Right cardiac atrium (tissue), 5 donors: Measurements from ENCODE around the gene RTCB. TPM values are rescaled to one million over a fixed set of nuclear protein-coding genes. Genes with fewer than 3 reads are reported as not detected.

ENCODE experiments used
- ATAC-seq, 2 donors: fragments of 200-7000 bp; cut with Tn5 transposase; one replicate each; pipeline versions ENCODE4 v1.8.0 to v1.9.1; 2020; ENCODE audit warnings: moderate library complexity in 2 of 2, mild to moderate bottlenecking in 1 of 2
- DNase-seq, 3 donors: peaks; one replicate each; pipeline ENCODE4 v3.0.0-alpha.2; 2020
- H3K27ac ChIP-seq: one replicate; pipeline ENCODE4 v1.5.1; 2013; ENCODE audit warnings: mild to moderate bottlenecking, low read length, control low read depth, moderate library complexity
- H3K27me3 ChIP-seq: one replicate; pipeline ENCODE4 v1.6.1; 2013; ENCODE audit not compliant: control insufficient read depth, insufficient read depth
- H3K4me1 ChIP-seq: one replicate; pipeline ENCODE4 v1.6.1; 2013; ENCODE audit warnings: low read length; ENCODE audit not compliant: control insufficient read depth, insufficient read depth
- H3K4me3 ChIP-seq: one replicate; pipeline ENCODE4 v1.5.1; 2013; ENCODE audit warnings: low read length, control low read depth
- H3K9me3 ChIP-seq: one replicate; pipeline ENCODE4 v1.6.1; 2013; ENCODE audit warnings: low read length; ENCODE audit not compliant: control insufficient read depth
- WGBS: extraction: QIAGEN DNeasy Blood & Tissue Kit; methylation state at CpG from one replicate; pipeline ENCODE4 v1.1.7; 2013; 5-methylcytosine and 5-hydroxymethylcytosine counted together
- intact Hi-C, 4 donors: fragments of 100-400 bp; cut with DNase I; formaldehyde crosslinking; loops; one replicate each; pipeline versions ENCODE4 v1.11.0 to v1.14.0; 2022 to 2023
- polyA plus RNA-seq: library from polyadenylated mRNA; stranded (reverse); fragments of 200-250 nt; gene quantifications from one replicate; pipeline ENCODE4 v1.2.3, GENCODE V29; 2013
- total RNA-seq, 4 donors: library from RNA; stranded (reverse); fragmentation: NEBNext Ultra II Directional; extraction: Animal tissue kit (Norgen Biotek cat#: 25700); gene quantifications; one replicate each; pipeline ENCODE4 v1.2.1, GENCODE V29; 2021
- donor health status: healthy with polysubstance abuse.
- donor health status: DM: no; HTN: yes; CAD: no.
- donor health status: DM: no; HTN: no; CAD: no.
- donor health status: DM: no; HTN: yes; CAD: no; lungs with severe emphysema.
- donor health status: DM: yes; HTN: yes; CAD: no.

RTCB gene
- total and polyA plus RNA-seq, 5 donors = 35.2 to 50.2 (median 48.1) TPM

DNA sequence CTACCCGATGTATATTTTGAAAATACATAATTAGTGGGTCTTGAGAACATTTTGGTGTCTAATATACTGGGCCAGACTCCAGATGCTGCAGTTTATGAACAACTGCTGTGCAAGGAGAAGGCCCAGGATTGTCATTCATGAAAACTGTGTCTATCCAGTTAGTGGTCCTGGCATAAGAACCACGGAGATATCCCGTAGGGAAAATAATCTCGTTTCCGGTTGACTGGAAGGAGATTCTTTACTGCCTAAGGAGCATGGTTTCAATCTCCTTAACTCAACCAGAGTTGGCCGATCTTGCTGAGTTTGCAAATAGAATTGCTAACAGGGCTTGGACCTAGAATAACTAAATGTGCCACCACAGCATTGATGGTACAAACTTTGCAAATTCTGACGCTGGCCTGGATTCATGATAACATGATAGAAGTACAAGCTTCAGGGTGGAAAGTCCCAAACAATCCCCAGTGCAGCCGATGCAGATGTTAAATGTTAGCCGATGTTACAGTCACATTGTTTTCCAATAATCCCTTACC lies 4.6 kb upstream of the RTCB start:
- H3K27me3 ChIP-seq = no peaks in the 10 kb centered on the region
- DNase-seq (no peak), ATAC-seq (no peak)
- no peaks in the 10 kb centered on the region for H3K9me3 ChIP-seq
- WGBS = 70% methylated on average over 9 of the region's 9 CpGs
- intact Hi-C loops = loop anchor here in 1 of 4 donors (10.0 kb wide), 1 partner anchor 58 kb away; the partner anchor contains the start of gene FBXO7
- H3K4me3 ChIP-seq = no peak overlapping the region
- no peaks in the 10 kb centered on the region for H3K4me1 ChIP-seq
- H3K27ac ChIP-seq = no peak overlapping the region

DNA sequence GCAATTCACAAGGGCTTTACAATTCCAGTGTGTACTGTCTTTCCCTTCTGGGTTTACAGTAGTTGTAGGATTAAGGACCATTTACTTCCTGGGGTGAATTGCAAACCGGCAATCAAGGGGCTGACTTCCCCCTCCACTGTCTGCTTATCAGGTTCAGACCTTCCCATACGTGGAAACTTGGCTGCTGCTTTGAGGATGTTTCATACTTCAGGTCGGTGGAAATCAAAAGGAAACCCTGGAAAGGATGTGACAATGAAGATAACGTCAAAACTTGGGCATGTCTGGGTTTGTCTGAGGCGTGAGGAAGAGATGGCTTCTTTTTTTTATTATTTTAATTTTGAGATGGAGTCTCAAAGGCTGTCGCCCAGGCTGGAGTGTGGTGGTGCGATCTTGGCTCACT lies 2.1 kb upstream of the RTCB start:
- Histone ChIP-seq H3K4me1 (peaks cover 6% of the 10 kb centered on the region), H3K27me3 (no peaks in the 10 kb centered on the region), H3K27ac (no peak overlapping the region), H3K9me3 (no peaks in the 10 kb centered on the region), H3K4me3 (no peak overlapping the region)
- no peak for ATAC-seq
- WGBS = 46% methylated on average over 7 of the region's 7 CpGs
- DNase-seq = no peak
- intact Hi-C loops = loop anchor here in 1 of 4 donors (10.0 kb wide), 1 partner anchor 61 kb away; the partner anchor contains the start of gene FBXO7

DNA sequence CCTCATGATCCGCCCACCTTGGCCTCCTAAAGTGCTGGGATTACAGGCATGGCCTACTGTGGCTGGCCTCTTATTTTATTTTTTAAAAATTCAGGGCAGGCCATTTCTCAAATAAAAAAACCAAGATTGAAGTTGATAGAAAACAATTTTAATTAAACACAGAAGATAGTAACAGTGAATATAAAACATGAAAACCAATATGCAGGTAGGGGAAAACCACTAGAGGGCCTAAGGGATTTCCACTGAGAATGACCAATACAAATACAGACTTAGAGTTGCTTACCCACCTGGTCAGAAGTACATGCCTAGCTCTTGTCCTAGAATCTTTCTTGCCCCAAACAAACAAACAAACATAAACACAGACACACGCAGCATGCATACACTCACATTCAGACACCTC lies 1.7 kb upstream of the RTCB start:
- 84% methylated on average over 2 of the region's 2 CpGs for WGBS
- Histone ChIP-seq H3K27ac (no peak overlapping the region), H3K27me3 (no peaks in the 10 kb centered on the region), H3K4me3 (no peak overlapping the region), H3K9me3 (no peaks in the 10 kb centered on the region), H3K4me1 (peaks cover 6% of the 10 kb centered on the region)
- DNase-seq (no peak), ATAC-seq (no peak)
- intact Hi-C loops = loop anchor here in 1 of 4 donors (10.0 kb wide), 1 partner anchor 61 kb away; the partner anchor contains the start of gene FBXO7

DNA sequence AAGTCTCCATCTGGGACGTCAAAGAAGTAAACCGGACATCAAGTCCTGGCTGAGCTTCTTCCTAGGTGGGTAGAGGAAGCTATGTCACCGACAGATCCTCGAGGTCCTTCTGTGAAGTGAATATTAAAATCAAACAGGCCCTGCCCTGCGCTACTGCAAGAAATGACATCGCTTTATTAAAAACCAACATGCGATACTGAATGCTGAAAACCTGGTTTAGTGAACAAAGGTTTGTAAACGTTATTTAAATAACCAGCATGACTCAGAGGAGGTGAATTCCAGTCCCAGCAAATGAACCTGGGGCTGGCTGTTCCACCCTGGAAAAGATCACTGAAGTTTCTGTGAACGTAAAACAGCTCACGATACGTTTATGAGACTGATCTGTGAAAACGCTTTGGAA lies 645 bp downstream of the RTCB start:
- no peaks in the 10 kb centered on the region for H3K27me3 ChIP-seq
- ATAC-seq (peak in 1 of 2 donors; percentile 5), DNase-seq (no peak)
- peak overlapping the region; percentile 100 for H3K4me3 ChIP-seq
- intact Hi-C loops = loop anchor here in 1 of 4 donors (10.0 kb wide), 1 partner anchor 63 kb away; the partner anchor contains the start of gene FBXO7
- 2% methylated on average over 12 of the region's 12 CpGs for WGBS
- no peak overlapping the region for H3K27ac ChIP-seq
- H3K4me1 ChIP-seq = peaks cover 6% of the 10 kb centered on the region
- no peaks in the 10 kb centered on the region for H3K9me3 ChIP-seq

DNA sequence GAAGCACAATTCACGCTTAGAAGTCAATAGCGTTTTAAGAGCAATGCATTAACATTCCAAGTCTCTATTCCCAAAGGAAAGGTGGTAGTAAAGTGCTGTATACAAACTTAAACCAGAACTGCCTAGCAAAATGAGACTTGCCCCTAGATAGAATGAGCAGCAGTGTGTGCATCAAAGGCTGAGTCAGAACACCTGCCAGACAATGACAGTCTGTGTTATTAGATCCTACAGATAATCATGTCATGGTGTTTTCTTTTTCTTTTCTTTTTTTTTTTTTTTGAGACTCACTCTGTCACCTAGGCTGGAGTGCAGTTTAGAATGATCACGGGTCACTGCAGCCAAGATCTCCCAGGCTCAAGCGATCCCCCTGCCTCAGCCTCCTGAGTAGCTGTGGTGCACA lies 1.6 kb downstream of the RTCB start:
- DNase-seq = no peak
- H3K27ac ChIP-seq = no peak overlapping the region
- H3K4me3 ChIP-seq = peak overlapping the region; percentile 100
- H3K27me3 ChIP-seq = no peaks in the 10 kb centered on the region
- H3K4me1 ChIP-seq = peaks cover 6% of the 10 kb centered on the region
- intact Hi-C loops = loop anchor here in 1 of 4 donors (10.0 kb wide), 1 partner anchor 64 kb away; the partner anchor contains the start of gene FBXO7
- WGBS = 80% methylated on average over 4 of the region's 4 CpGs
- H3K9me3 ChIP-seq = no peaks in the 10 kb centered on the region
- ATAC-seq = no peak

DNA sequence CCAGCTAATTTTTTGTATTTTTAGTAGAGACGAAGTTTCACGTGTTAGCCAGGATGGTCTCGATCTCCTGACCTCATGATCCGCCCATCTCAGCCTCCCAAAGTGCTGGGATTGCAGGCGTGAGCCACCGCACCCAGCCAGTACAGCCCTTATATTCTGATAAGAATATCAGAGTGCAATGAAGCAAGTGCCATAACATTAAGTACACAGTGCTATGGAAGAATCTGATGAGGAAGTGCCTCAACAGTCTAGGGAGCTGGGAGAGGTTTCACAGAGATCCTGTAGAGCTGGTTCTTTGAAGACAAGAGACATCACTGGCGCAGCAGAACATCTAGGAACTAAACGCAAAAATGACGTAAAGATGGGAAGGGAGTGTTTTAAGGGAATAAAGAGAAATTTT lies 2.1 kb downstream of the RTCB start:
- no peak overlapping the region for H3K4me3 ChIP-seq
- intact Hi-C loops = loop anchor here in 1 of 4 donors (10.0 kb wide), 1 partner anchor 65 kb away; the partner anchor contains the start of gene FBXO7
- no peaks in the 10 kb centered on the region for H3K9me3 ChIP-seq
- WGBS = 89% methylated on average over 9 of the region's 9 CpGs
- H3K4me1 ChIP-seq = peaks cover 6% of the 10 kb centered on the region
- H3K27me3 ChIP-seq = no peaks in the 10 kb centered on the region
- ATAC-seq (no peak), DNase-seq (no peak)
- no peak overlapping the region for H3K27ac ChIP-seq

DNA sequence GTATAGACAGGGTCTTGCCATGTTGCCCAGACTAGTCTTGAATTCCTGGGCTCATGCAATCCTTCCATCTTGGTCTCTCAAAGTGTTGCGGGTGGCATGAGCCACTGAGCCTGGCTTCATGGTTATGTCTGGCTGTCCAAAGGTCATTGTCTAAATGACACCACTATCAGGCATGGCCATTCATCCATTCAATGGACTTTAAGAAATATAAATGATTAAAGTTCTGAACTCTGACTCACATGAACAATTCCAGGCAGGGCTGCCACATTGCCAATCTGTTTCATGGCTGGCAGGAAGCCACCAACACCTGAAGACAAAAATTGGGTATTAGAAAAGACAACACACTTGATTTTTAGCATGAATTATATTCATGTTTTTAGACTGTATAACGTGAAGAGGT lies 4.1 kb downstream of the RTCB start:
- WGBS = 48% methylated on average over 2 of the region's 2 CpGs
- ATAC-seq (no peak), DNase-seq (no peak)
- intact Hi-C loops = no loop called here
- no peaks in the 10 kb centered on the region for H3K27me3 ChIP-seq
- no peaks in the 10 kb centered on the region for H3K9me3 ChIP-seq
- peaks cover 6% of the 10 kb centered on the region for H3K4me1 ChIP-seq
- no peak overlapping the region for H3K27ac ChIP-seq
- no peak overlapping the region for H3K4me3 ChIP-seq

DNA sequence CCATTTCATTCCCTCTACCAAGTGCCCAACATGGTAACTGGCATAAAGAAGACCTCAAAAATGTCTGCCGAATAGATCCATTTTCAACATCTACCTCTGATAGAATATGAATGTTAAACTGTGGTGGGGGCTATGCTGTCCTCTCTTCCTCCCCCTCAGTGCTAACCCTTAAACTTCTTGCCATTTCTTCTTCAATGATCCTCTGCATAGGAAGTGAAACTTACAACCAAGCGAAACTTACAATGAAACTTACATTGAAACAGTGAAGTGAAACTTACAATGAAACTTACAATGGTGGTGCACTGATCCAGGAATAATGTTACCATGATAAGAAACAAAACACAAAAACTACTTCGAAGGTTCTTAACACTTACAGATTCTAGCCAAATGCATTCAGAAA lies 4.7 kb downstream of the RTCB start:
- Histone ChIP-seq H3K4me1 (peaks cover 6% of the 10 kb centered on the region), H3K4me3 (no peak overlapping the region), H3K9me3 (no peaks in the 10 kb centered on the region), H3K27ac (no peak overlapping the region), H3K27me3 (no peaks in the 10 kb centered on the region)
- ATAC-seq = no peak
- no peak for DNase-seq
- intact Hi-C loops = no loop called here
- WGBS = 88% methylated on average over 3 of the region's 3 CpGs

DNA sequence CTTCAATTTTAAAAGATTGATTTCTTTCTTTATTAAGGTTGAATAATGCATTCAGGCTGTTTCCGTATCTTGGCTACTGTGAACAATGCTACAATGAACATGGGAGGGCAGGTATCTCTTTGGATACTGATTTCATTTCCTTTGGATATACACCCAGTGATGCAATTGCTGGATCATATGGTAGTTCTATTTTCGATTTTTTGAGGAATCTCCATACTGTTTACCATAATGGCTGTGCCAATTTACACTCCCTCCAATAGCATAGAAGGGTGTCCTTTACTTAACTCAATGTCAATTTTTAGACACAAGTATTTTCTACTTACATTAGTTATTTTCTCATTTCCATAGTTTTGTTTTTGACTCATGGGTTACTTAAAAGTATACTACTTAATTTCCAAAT lies 8.0 kb downstream of the RTCB start:
- no peaks in the 10 kb centered on the region for H3K27me3 ChIP-seq
- ATAC-seq = no peak
- intact Hi-C loops = no loop called here

DNA sequence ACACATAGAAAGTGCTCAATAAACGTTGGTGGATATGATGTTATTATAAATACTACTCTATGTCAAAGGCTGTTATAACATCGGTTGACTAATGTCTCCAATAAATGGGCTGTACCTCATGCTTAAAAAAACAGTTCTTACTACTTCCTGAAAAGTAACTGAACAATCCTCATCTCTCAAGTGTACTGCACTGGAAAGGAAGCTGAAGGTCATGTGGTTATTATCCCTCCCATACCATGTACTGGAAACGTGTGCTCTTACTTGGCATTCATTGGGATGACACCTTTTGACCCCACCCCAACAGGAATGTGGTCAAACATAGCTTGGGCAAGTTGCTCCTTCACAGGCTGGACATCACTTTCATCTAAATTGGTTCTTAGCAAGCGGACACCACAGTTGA lies 10.6 kb downstream of the RTCB start:
- Histone ChIP-seq H3K4me3 (no peak overlapping the region), H3K27me3 (no peaks in the 10 kb centered on the region), H3K9me3 (no peaks in the 10 kb centered on the region), H3K27ac (no peak overlapping the region), H3K4me1 (no peaks in the 10 kb centered on the region)
- ATAC-seq = no peak
- 70% methylated on average over 4 of the region's 4 CpGs for WGBS
- DNase-seq = no peak
- intact Hi-C loops = no loop called here

More for the DNA sequence above, 8.0 kb downstream of the RTCB start:
- DNase-seq = no peak
- Histone ChIP-seq H3K4me1 (no peaks in the 10 kb centered on the region), H3K27ac (no peak overlapping the region), H3K9me3 (no peaks in the 10 kb centered on the region), H3K4me3 (no peak overlapping the region)
- 73% methylated on average over 2 of the region's 2 CpGs for WGBS

DNA sequence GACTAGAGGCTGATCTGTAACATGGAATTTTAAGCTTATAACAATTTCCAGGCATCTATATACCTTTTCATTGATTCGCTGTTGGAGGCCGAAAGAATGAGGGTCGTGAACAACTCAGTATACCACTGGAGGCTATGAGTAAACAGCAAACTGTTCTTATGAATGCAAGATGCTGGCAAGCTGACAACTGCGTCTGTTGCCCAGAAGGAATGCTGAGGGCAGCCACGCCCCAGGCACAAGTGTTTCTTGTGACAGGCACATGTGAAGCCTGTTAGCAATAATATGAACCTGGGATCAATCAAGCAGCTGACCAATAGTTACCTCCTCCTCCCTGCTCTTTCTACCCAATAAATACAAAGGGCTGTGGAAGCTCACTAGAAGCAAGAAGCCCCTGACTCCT lies 15.3 kb downstream of the RTCB start:
- Histone ChIP-seq H3K4me3 (no peak overlapping the region), H3K27ac (no peak overlapping the region), H3K4me1 (no peaks in the 10 kb centered on the region), H3K9me3 (no peaks in the 10 kb centered on the region), H3K27me3 (no peaks in the 10 kb centered on the region)
- intact Hi-C loops = no loop called here
- 79% methylated on average over 5 of the region's 5 CpGs for WGBS
- DNase-seq (no peak), ATAC-seq (no peak)

DNA sequence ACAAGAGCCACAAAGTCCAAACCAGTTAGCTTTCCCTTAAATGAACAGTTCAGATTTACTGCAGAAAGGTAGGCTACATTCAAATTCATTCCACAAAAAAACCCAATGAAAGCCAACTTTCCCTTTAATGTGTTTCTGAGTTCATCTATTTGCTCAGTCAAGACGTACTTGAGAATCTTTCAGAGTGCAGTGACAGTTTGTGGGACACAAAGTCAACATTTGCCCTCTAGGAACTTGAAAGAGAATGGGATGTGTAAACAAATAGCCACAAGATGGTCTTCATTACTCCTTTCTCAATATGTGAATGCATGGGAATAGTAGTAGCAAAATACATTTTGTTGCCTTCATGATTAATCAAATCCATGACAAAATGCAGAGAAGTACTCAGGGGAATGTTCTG lies 15.8 kb downstream of the RTCB start:
- ATAC-seq (no peak), DNase-seq (no peak)
- Histone ChIP-seq H3K4me1 (no peaks in the 10 kb centered on the region), H3K27me3 (no peaks in the 10 kb centered on the region), H3K4me3 (no peak overlapping the region), H3K27ac (no peak overlapping the region), H3K9me3 (no peaks in the 10 kb centered on the region)
- 91% methylated on average over 1 of the region's 1 CpG for WGBS
- intact Hi-C loops = no loop called here
